Stomach (tissue), 9 donors: Measurements from ENCODE around the gene ARID1B. TPM values are rescaled to one million over a fixed set of nuclear protein-coding genes. Genes with fewer than 3 reads are reported as not detected.
A peak's percentile ranks its signal among the peaks of the same experiment; 100 is the strongest.

Source experiments
- DNase-seq, 2 donors: peaks; one replicate each; pipeline versions ENCODE4 v3.0.0 to v3.0.0-alpha.2; 2013 to 2019
- H3K27ac ChIP-seq, 5 donors: fragments of 200-600 bp in 4 of 5; sonication (generic) in 4 of 5; one replicate each; pipeline ENCODE4 v1.5.1; 2013 to 2019; ENCODE audit warnings: mild to moderate bottlenecking in 1 of 5, moderate library complexity in 1 of 5
- H3K27me3 ChIP-seq, 3 donors: fragments of 200-600 bp; sonication (generic); one replicate each; pipeline ENCODE4 v1.5.1; 2017 to 2019; ENCODE audit warnings: mixed run types in 1 of 3
- H3K36me3 ChIP-seq, 4 donors: fragments of 200-600 bp; sonication (generic); 1 replicate in 3 of 4; 2 replicates in 1 of 4; pipeline ENCODE4 v1.5.1; 2016 to 2019
- H3K4me1 ChIP-seq, 4 donors: fragments of 200-600 bp; sonication (generic); one replicate each; pipeline ENCODE4 v1.5.1; 2016 to 2019
- H3K4me3 ChIP-seq, 4 donors: fragments of 200-600 bp; sonication (generic) in 3 of 4; one replicate each; pipeline ENCODE4 v1.5.1; 2016 to 2019; ENCODE audit warnings: mild to moderate bottlenecking in 1 of 4
- H3K9me3 ChIP-seq, 4 donors: fragments of 200-600 bp; sonication (generic); one replicate each; pipeline ENCODE4 v1.5.1; 2016 to 2019
- EP300 ChIP-seq: sonication (generic); formaldehyde crosslinking; IDR thresholded peaks from one replicate; pipeline ENCODE4 v1.6.1; 2017; ENCODE audit warnings: antibody characterized with exemption
- POLR2A ChIP-seq, 4 donors: fragments of 450-650 bp; IDR thresholded peaks; one replicate each; pipeline ENCODE4 v1.6.1; 2016; ENCODE audit warnings: antibody characterized with exemption in 4 of 4, control low read depth in 2 of 4, mild to moderate bottlenecking in 1 of 4, moderate library complexity in 1 of 4
- POLR2AphosphoS5 ChIP-seq, 3 donors: sonication (generic); formaldehyde crosslinking; IDR thresholded peaks; one replicate each; pipeline ENCODE4 v1.6.1; 2016; ENCODE audit warnings: antibody characterized with exemption in 3 of 3
- WGBS, 5 donors: extraction: QIAGEN DNeasy Blood & Tissue Kit in 3 of 5; methylation state at CpG; one replicate each; pipeline versions ENCODE4 v1.1.5 to v1.1.7; 2013 to 2018; 5-methylcytosine and 5-hydroxymethylcytosine counted together
- intact Hi-C: fragments of 100-400 bp; cut with DNase I; formaldehyde crosslinking; loops from one replicate; pipeline ENCODE4 v1.15.1; 2023; ENCODE audit warnings: low total_unique reads
- polyA plus RNA-seq, 3 donors: library from polyadenylated mRNA; stranded (reverse); fragments of 200-250 nt; gene quantifications; one replicate each; pipeline ENCODE4 v1.2.3, GENCODE V29; 2013
- total RNA-seq, 5 donors: library from RNA; depleted of rRNA; stranded (reverse); fragments of >200 nt; gene quantifications; one replicate each; pipeline versions ENCODE4 v1.1.0 to v1.2.3, GENCODE V29; 2014 to 2016
- TF ChIP-seq, protein P1 (sequence below), 7 experiments: fragments of 450-650 bp in 4 of 7; fragments of 200-600 bp in 3 of 7; sonication (generic) in 3 of 7; IDR thresholded peaks; one replicate each; pipeline ENCODE4 v1.5.1; 2016 to 2019; ENCODE audit warnings: antibody characterized with exemption in 7 of 7, control low read depth in 2 of 7, mild to moderate bottlenecking in 1 of 7
- donor health status: healthy with polysubstance abuse.
- donor health status: Bipolar disorder and iron deficiency.
- donor health status: healthy.

Gene ARID1B
- total and polyA plus RNA-seq, 8 donors = 8.8 to 183 (median 48.3) TPM

- Histone ChIP-seq H3K4me3 (no peak overlapping the region), H3K9me3 (no peaks in the 10 kb centered on the region), H3K4me1 (peaks cover 23 to 97% (median 65%) of the 10 kb centered on the region in 4 donors), H3K27ac (peak overlapping the region in 4 of 5 donors; percentile 10 to 48 (median 46)), H3K36me3 (no peaks in the 10 kb centered on the region), H3K27me3 (no peaks in the 10 kb centered on the region)
- peak in 1 of 2 donors; percentile 74 for DNase-seq
- 37 to 63% (median 43%) methylated on average over 7 of the region's 7 CpGs for WGBS, 5 donors
- TF ChIP-seq EP300 (no peak), POLR2A (IDR thresholded peaks at IDR 0.05) (no peak), POLR2AphosphoS5 (IDR thresholded peaks at IDR 0.05) (peak; percentile 55 to 76 (median 59))
- TF ChIP-seq, protein P1, sequence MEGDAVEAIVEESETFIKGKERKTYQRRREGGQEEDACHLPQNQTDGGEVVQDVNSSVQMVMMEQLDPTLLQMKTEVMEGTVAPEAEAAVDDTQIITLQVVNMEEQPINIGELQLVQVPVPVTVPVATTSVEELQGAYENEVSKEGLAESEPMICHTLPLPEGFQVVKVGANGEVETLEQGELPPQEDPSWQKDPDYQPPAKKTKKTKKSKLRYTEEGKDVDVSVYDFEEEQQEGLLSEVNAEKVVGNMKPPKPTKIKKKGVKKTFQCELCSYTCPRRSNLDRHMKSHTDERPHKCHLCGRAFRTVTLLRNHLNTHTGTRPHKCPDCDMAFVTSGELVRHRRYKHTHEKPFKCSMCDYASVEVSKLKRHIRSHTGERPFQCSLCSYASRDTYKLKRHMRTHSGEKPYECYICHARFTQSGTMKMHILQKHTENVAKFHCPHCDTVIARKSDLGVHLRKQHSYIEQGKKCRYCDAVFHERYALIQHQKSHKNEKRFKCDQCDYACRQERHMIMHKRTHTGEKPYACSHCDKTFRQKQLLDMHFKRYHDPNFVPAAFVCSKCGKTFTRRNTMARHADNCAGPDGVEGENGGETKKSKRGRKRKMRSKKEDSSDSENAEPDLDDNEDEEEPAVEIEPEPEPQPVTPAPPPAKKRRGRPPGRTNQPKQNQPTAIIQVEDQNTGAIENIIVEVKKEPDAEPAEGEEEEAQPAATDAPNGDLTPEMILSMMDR (IDR thresholded peaks at IDR 0.05) = no peak
- intact Hi-C loops = no loop called here
Measured at GRCh38 chr6:156816505-156816904, 39.3 kb downstream of the ARID1B start.

- no peak overlapping the region for H3K4me3 ChIP-seq
- intact Hi-C loops = no loop called here
- H3K4me1 ChIP-seq = peaks cover 28 to 100% (median 75%) of the 10 kb centered on the region in 4 donors
- H3K27ac ChIP-seq = peak overlapping the region in 1 of 5 donors; percentile 8
- TF ChIP-seq POLR2A (IDR thresholded peaks at IDR 0.05) = no peak
- no peak for TF ChIP-seq EP300
- TF ChIP-seq, protein P1 (IDR thresholded peaks at IDR 0.05) = no peak
- TF ChIP-seq POLR2AphosphoS5 (IDR thresholded peaks at IDR 0.05) = no peak
- WGBS, 5 donors = 88 to 95% (median 91%) methylated on average over 3 of the region's 3 CpGs
- no peak for DNase-seq
- H3K36me3 ChIP-seq = no peaks in the 10 kb centered on the region
- no peaks in the 10 kb centered on the region for H3K9me3 ChIP-seq
- no peaks in the 10 kb centered on the region for H3K27me3 ChIP-seq
Measured at GRCh38 chr6:156820089-156820798, 43.1 kb downstream of the ARID1B start.

GRCh38 chr6:156821707-156822106 lies 44.5 kb downstream of the ARID1B start:
- no peak overlapping the region for H3K27ac ChIP-seq
- intact Hi-C loops = no loop called here
- H3K27me3 ChIP-seq = no peaks in the 10 kb centered on the region
- H3K9me3 ChIP-seq = no peaks in the 10 kb centered on the region
- peaks cover 24 to 99% (median 72%) of the 10 kb centered on the region in 4 donors for H3K4me1 ChIP-seq
- TF ChIP-seq, protein P1 (IDR thresholded peaks at IDR 0.05) = no peak
- TF ChIP-seq POLR2AphosphoS5 (IDR thresholded peaks at IDR 0.05) = no peak
- no peak overlapping the region for H3K4me3 ChIP-seq
- no peaks in the 10 kb centered on the region for H3K36me3 ChIP-seq
- no peak for DNase-seq
- WGBS, 5 donors = 89 to 95% (median 91%) methylated on average over 2 of the region's 2 CpGs

DNA sequence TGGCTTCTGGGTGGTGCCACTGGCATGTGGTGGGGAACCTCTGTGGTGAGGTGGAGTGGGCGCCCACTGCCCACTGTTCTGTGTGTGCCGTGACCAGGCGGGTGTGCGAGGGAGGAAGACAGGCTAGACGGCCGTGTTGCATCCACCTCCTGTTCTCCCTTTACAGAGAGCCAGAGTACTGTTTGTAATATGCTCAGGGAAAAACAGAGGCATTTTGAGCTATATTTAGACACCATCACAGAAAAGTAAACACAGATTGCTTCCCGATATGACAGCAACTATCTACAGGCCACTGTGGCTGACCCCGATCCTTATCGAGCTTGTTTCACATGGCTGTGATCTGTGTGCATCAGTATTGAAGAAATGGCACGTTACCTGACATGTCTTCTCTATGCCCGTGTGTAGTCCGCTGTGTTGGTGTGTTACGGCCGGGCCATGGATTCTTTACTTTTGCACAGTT lies 45.6 kb downstream of the ARID1B start:
- peak overlapping the region in 2 of 5 donors; percentile 11 to 14 for H3K27ac ChIP-seq
- WGBS, 5 donors = 52 to 68% (median 63%) methylated on average over 14 of the region's 14 CpGs
- no peaks in the 10 kb centered on the region for H3K36me3 ChIP-seq
- H3K9me3 ChIP-seq = no peaks in the 10 kb centered on the region
- peaks cover 30 to 99% (median 70%) of the 10 kb centered on the region in 4 donors for H3K4me1 ChIP-seq
- H3K27me3 ChIP-seq = no peaks in the 10 kb centered on the region
- H3K4me3 ChIP-seq = no peak overlapping the region
- TF ChIP-seq POLR2A (IDR thresholded peaks at IDR 0.05) (no peak), EP300 (no peak), POLR2AphosphoS5 (IDR thresholded peaks at IDR 0.05) (no peak)
- TF ChIP-seq, protein P1 (IDR thresholded peaks at IDR 0.05) = no peak
- DNase-seq = no peak
- intact Hi-C loops = no loop called here
